ENCODE measurements around the gene RAE1.

DNA sequence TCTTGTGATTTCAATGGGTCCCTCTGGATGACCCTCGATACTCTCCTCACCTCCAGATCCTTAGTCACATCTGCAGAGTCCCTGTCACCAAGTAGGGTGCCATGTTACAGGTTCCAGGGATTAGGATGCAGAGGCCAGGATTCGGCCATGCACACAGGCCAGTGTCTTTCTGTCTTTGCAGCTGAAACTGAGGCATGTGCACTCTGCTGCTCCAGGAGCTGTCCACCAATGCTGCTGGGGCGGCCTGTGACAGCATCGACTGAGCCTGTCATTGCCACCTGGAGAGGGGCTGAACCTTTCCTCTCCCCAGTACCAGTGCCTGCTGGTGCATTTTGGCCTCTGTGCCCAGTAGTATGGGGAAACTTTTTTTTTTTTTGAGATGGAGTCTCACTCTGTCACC, 35.7 kb downstream of the RAE1 start:
- TF ChIP-seq, protein P1, sequence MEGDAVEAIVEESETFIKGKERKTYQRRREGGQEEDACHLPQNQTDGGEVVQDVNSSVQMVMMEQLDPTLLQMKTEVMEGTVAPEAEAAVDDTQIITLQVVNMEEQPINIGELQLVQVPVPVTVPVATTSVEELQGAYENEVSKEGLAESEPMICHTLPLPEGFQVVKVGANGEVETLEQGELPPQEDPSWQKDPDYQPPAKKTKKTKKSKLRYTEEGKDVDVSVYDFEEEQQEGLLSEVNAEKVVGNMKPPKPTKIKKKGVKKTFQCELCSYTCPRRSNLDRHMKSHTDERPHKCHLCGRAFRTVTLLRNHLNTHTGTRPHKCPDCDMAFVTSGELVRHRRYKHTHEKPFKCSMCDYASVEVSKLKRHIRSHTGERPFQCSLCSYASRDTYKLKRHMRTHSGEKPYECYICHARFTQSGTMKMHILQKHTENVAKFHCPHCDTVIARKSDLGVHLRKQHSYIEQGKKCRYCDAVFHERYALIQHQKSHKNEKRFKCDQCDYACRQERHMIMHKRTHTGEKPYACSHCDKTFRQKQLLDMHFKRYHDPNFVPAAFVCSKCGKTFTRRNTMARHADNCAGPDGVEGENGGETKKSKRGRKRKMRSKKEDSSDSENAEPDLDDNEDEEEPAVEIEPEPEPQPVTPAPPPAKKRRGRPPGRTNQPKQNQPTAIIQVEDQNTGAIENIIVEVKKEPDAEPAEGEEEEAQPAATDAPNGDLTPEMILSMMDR (IDR thresholded peaks at IDR 0.05): no peak
- TF ChIP-seq POLR2A (IDR thresholded peaks at IDR 0.05): no peak
